Effector CD8-positive, alpha-beta T cell (primary cell): ENCODE measurements around the gene TNFRSF1B.
A peak's percentile ranks its signal among the peaks of the same experiment; 100 is the strongest.

ENCODE experiments used
- DNase-seq: peaks from one replicate; lab custom pipeline; 2025; lab: John Stamatoyannopoulos, UW

Gene TNFRSF1B

GRCh38 chr1:12176298-12177118, 9.7 kb downstream of the TNFRSF1B start:
- no peak for DNase-seq

DNA sequence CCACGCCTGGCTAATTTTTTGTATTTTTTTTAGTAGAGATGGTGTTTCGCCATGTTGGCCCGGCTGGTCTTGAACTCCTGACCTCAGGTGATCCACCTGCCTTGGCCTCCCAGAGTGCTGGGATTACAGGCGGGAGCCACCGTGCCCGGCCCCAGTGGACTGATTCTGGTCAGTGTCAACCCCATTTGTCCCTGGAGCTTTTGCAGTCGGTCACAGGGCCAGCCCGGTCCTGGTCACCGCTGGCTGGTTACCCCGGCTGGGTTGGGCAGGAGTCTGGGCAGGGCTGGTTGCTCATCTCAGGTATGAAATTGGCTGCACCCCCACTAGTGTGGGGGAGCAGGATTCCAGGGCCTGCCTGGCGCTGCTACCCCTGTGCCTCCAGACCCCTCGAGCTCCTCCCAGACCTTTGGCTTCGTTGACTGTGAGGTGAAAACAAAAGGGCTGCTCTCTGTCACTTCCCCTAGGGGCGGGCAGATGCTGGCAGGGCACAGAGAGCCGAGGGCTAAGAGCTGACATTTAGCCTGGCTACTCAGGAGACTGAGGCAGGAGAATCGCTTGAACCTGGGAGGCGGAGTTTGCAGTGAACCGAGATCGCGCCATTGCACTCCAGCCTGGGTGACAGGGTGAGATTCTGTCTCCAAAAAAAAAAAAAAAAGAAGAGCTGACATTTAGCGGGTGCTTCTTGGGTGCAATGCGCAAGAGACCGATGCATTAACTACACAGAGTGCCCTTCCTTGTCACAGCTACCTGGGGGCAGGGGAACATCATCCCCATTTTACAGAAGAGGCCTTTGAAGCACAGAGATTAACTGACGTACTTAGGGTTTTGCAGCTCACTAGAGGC, 10.6 kb downstream of the TNFRSF1B start:
- DNase-seq, result no peak

DNA sequence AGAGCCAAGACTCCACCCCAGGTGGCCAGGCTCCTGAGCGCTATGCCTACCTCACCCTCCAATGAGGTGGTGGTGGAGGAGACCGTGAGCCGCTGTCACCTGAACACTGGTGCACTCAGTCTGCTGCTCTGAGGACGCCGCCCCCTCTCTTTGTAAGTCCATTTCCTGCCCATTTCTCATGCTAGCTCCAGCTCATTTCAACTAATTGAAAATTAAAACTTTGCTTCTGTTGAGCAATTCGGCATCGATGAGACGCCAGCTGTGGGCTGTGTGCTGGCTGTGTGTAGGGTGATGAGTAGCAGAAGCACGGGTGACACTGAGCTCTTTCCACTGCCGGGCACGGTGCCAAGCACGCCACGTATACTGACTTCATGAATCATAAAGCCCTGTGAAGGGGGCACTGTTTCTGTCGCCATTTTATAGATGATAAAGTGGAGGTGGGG, 11.2 kb downstream of the TNFRSF1B start:
- DNase-seq, result peak; percentile 85

DNA sequence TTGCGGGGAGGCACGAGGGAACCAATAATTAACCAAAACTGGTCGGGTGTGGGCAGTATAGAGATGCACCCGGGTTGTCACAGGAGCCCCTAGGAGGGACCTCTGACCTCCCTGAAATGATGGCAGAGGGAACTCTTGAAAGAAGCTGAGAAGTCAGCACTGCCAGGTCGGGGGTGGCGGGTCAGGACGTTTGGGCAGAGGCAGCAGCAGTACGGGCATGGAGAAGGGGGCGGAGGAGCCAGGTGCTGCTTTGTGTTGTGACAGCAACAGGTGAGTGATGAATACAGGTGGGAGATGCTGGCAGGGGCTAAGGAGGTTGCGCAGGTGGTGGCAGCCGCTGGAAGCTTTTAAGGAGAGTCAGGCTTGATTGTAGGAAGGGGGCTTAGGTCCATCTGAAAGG, 11.7 kb downstream of the TNFRSF1B start:
- no peak for DNase-seq

- DNase-seq, result peak; percentile 74
Measured at GRCh38 chr1:12179111-12179519, 12.3 kb downstream of the TNFRSF1B start.

DNA sequence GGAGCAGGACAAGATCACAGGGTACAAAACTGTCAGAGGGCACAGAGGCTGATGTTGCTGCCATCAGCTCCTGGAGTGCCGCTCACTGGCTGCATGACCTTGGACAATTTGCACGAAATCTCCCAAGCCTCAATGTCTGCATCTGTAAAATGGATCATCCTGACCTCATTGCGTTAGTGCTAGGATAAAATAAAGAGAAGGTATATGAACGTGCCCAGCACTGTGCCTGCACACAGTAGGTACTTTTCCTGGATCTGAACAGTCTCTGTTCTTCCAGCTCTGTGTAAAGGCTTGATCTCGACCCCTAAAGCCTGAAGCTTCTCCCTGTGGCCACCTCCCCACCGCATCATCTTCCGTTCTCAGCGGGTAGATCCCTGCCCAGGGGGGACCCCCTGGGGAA, 12.9 kb downstream of the TNFRSF1B start:
- DNase-seq, result no peak

- DNase-seq, result no peak
Measured at GRCh38 chr1:12180315-12180714, 13.5 kb downstream of the TNFRSF1B start.

DNA sequence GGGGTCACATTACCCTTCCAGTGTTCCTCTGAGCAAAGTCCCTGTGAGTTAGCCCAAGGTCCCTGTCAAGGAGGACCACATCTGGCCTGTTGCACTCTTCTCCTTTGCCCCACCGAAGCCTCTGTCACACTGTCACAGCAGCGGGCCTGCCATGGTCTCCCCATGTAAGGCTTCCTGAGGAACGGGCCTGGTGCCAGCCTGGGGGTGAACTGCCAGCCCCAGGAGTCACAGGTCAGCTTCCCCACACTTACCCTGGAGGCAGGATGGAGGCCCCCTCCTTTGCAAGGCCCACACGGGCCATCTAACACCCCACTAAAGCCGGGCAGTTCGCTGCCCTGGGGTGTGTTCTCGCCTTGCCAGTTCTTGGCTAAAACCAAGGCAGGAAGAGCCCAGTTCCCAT, 14.1 kb downstream of the TNFRSF1B start:
- no peak for DNase-seq

GRCh38 chr1:12181568-12181967, 14.8 kb downstream of the TNFRSF1B start:
- DNase-seq, result no peak

- DNase-seq, result no peak
Measured at GRCh38 chr1:12182410-12182984, 15.7 kb downstream of the TNFRSF1B start.

- DNase-seq, result no peak
Measured at GRCh38 chr1:12183095-12183794, 16.5 kb downstream of the TNFRSF1B start.

DNA sequence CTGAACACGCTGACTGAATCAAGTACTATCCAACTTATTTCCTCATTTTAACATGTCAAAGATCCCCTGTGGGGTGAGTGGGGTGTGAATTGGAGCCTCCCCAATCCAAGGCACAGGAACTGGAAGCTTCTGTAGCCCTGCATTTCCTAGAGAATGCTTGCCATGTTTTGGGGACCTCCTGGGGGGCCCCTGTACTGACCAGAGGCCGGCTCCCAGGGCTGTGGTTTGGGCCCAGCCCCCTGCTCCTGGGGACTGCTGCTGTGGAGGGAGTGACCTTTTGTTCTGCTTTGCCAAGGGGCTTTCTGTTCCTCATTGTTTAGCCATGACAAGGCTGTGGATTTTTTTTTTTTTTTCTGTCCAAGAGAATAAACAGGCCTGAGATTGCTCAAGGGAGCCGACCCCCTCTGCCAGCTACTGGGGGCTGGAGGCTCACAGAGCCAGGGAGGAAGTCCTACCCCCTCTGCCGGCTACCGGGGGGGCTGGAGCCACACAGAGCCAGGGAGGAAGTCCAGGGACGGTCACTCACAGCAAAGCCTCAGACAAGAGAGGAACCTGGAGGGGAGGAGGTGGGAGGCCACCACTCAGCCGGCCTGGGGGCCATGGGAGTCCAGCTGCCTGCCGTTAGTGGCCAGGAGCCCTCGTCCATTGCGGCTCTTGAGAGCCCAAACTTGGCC, 17.4 kb downstream of the TNFRSF1B start:
- DNase-seq, result no peak

DNA sequence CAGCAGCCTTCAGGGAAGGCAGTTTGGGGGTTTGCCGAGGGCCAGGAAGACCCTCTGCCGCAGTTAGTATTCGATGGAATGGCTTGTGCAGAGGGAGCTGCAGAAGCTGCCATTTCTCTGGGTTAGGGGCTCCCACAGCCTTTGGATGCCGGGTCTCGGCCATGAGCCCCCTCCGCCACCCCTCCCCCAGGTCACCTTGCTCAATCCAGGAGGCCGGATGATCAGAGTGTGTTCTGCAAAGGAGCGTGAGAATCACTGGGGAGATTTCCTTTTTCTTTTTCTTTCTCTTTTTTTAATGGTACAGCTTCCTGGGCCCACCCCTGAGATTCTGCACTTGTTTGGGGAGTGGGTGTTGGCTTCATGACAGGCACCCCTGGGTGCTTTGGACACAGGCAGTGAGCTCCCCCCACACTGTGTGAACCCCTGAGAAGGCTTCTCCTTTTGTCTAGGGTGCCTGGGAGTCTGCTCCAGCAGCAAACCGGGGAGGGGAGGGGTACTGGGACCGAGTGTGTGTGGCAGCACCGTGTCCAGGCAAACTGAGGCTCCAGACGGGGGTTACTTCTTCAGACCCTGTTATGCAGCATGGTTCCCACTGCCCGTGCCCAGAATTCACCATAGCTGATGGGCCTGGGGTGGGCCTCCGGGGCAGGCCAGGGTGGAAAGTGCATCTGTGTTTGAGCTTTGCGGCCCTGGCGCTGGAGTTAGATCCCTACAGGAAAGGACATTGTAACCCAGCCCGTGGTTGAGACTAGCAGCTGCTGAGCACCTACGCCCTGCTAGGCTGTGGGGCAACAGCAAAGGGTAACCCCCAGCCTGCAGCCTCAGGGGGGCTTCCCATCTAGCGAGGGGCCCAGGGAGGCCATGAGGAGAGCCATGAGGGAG, 18.5 kb downstream of the TNFRSF1B start:
- no peak for DNase-seq

- no peak for DNase-seq
Measured at GRCh38 chr1:12185918-12186678, 19.3 kb downstream of the TNFRSF1B start.

DNA sequence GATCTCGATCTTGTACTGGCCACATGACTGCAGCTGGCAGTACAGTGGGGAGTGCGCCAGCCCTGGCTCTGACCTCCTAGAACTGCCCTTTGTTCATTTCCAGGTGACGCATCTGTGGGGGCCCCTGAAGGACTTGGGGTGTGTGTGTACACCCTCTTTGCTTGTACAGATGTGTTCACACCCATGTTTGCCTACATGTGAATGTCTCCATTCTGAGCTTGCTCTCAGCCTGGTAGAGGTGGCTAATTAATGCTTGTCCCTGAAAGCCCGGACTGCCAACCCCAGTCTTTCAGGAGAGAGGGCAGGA, 19.8 kb downstream of the TNFRSF1B start:
- no peak for DNase-seq

DNA sequence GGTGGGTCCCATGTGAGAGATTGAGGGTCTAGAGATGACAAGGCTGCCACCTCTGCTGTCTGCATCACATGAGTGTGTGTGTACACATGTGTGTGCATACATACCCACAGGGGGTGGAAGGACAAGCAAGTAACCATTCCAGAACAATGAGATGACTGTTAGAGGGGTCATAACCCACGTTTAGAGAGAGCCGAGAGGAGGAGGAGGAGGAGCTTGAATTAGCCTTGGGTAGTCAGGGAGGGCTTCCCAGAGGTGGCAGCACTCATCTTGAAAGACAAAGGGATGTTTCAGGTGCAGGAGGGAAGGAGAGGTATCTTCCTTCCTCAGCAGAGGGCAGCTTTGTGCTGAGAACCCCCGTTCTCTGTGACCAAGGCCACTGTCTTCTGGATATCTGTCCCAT, 21.3 kb downstream of the TNFRSF1B start:
- DNase-seq, result no peak

DNA sequence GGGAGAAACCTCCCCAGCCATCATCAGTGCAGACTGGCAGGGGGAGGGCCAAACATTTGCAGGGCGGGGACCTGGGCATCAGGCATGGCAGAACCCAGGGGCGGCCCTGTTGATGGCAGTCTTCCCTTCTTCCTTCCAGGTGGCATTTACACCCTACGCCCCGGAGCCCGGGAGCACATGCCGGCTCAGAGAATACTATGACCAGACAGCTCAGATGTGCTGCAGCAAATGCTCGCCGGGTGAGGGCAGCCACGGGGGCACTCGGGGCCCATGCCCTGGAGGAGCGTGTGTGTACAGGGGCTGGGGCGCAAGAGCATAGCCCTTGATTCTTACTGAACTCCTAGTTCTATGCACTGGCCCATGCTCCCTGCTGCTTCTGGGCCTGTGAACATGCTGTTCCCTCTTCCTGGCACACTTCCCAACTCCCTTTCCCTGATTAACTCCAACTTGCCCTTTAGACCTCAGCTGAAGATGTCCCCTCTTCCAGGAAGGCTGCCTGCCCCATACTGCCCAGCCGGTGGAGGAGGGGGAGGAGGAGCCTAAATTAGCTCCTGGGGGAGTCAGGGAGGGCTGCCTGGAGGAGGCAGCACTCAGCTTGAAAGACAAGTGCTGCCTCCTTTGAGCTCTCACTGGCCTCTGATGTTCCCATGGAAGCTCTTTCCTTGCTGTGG, 22.0 kb downstream of the TNFRSF1B start:
- no peak for DNase-seq

DNA sequence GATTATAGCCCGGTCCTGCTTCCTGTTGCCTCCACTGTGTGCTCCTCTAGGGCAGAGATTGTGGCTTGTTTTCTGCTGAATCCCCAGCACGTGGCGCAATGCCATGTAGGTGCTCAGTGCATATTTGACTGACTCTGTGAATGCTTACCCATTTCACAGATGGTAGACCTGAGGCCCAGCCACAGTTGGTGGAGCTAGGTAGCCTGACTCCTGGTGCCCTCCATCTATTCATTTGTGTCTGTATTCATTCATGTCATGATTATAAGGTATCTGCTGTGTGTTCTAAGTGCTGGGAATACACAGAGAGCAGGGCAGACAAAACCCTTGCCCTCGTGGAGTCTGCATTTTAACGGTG, 22.5 kb downstream of the TNFRSF1B start:
- no peak for DNase-seq

GRCh38 chr1:12191242-12192032, 24.6 kb downstream of the TNFRSF1B start:
- no peak for DNase-seq
